HG03108 (cell line): ENCODE data around the gene GPX7.

Experiments
- ATAC-seq: cut with Tn5 transposase; IDR thresholded peaks from one replicate; pipeline ENCODE4 v1.9.1; 2021; ENCODE audit warnings: moderate library complexity; ENCODE audit not compliant: unreplicated experiment

Gene GPX7

DNA sequence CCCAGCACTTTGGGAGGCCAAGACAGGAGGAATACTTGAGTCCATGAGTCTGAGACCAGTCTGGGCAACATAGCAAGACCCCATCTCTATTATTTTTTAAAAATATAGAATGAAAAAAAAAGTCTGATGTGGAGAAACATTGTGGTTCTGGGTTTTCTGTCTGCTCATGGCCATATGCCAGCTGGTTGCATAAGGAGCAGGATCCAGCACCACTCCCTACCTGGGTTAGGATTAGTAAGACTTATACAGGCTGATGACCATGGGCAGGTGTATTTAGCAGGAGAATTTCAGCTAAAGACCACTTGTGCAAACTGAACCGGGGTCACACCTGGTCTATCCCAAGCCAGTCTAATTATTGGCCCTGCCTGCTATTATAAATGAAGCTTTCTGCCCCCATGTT is 16.7 kb upstream of the GPX7 start:
- ATAC-seq: no peak

DNA sequence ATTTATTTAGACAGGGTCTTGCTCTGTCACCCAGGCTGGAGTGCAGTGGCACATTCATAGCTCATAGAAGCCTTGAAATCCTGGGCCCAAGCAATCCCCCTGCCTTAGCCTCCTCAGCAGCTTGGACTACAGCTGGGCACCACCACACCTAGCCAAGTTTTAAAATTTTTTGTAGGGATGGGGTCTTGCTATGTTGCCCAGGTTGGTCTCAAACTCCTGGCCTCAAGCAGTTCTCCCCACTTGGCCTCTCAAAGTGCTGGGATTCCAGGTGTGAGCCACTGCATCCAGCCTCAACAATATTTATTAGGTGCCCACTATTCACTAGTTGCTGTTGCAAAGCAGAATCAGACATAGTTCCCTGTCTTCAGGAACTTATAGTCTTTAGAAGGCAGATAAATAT is 14.1 kb upstream of the GPX7 start:
- no peak for ATAC-seq

DNA sequence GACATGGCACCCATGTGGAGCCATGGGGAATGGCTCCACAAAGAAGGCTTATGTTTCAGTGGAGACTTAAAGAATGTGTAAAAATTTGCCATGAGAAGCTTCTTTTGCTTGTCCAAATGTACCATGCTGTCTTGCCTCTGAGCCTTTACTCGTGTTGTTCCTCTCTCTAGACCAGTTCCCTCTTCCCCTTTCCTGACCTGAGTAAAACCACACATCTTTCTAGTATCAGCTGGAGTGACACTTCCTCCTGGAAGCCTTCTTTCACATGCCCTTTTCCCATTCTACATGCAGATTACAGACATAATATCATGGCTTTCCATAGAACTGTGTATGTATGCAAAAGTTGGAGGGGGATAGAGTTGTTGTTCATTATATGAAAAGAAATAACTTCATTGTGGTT is 13.6 kb upstream of the GPX7 start:
- no peak for ATAC-seq

DNA sequence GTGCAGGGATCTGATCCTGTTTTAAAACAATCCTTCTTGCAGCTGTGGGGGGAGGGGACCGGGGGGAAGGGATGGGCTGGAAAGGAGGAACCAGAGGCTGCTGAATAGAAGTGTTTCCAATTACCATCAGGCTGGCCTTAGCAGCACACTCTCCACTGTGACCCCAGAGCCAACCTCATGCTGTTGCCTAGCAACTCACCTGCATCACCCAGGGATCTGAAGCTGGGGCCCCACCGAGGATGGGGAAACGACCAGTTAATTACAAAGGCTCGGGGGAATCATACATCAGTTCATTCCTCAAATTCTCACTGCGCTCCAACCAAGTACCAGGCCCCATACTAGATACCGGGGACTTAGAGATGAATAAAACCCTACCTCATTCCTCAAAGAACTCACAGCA is 11.9 kb upstream of the GPX7 start:
- no peak for ATAC-seq

DNA sequence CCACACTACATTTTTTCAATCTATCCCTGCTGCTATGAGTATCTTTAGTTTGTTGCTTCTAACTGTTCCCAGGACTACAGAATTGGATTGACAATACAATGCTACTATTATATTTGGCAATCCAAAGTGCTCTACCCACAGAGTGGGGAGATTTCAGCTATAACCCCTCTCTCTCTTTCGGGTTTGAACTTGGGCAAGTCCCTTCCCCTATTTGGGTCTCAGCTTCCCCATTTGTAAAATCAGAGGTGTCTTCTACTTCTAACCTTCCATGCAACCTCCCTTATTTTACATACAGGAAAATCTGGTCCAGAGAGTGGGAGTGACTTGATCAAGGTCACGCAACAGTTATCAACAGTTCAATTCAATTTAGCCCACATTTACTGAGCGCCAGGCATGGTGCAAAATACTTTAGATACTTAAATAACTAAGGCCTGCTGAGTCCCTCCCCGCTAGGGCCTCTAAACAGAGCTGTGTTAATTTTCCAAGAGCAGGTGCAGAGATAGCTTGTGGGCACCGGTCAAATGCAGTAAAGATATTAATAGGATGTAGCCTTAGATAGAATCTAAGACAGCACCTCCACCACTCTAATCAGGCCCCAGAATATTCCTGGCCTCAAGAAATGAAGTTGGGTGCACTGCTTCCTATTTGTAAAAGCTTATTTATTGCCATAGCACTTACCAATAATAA is 9.4 kb upstream of the GPX7 start:
- no peak for ATAC-seq

DNA sequence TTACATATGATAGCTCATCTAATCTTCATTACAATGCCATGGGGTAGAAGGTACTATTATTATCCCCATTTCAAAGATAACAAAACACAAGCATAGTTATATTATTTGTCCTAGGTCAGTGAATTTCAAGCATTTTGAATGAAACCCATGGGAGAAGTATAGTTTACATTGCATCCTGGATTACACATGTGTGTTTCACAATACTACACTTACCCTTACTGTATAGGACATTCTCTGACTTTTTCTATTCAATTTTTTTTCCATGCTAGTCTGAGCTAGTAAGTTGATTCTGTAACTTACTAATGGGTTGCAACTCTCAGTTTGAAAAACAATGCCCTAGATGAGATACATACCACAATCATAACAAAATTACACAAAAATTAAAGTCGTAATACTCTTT is 8.7 kb upstream of the GPX7 start:
- ATAC-seq: no peak

DNA sequence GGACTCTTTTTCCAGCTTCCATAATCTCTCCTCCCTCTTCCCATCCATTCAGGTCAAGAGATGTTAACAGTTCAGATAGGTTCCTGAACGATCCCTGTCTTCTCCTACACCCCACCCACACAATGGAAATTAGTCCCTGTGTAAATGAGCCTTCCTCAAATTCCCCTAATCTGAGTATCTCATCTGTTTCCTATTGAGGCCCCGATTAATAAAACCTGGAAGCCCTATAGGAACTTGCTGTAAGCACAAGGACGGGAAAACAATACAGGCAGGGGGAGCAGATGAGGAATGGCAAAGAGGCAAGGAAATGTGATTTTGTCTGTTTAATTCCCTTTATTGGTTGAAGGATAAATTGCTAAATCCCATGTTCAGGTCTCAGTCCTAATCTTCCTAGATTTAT is 7.1 kb upstream of the GPX7 start:
- no peak for ATAC-seq

DNA sequence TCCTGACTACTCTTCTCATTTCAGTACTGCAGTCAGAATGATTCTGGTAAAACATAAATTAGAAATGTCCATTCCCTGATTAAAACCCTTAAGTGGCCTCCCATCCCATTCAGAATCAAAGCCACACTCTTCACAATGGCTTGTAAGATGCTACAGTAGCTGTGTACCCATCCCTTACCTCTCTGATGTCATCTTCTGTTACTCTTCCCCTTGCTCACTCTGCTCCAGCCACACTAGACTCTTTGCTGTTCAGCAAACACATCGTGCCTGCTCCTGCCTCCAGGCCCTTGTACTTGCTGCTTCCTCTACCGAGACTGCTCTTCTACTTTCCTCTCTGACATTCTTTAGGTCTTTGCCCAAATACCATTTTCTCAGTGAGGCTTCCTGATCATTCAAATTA is 4.3 kb upstream of the GPX7 start:
- no peak for ATAC-seq

DNA sequence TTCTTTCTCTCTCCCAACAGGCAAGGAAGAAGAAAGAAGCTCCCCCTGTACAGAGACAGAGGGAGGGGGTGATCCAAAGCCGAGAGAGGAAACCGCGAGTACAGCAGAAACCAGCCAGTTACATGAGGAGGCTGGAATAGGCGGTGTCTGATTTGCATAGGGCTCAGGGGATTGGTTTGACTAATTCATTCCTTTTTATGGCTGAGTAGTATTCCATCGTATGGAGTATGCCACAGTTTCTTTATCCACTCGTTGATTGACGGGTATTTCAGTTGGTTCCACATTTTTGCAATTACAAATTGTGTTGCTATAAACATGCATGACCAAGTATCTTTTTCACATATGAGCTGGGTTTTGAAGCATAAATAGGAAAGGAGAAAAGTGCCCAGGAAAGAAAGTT is 3.4 kb upstream of the GPX7 start:
- no peak for ATAC-seq

DNA sequence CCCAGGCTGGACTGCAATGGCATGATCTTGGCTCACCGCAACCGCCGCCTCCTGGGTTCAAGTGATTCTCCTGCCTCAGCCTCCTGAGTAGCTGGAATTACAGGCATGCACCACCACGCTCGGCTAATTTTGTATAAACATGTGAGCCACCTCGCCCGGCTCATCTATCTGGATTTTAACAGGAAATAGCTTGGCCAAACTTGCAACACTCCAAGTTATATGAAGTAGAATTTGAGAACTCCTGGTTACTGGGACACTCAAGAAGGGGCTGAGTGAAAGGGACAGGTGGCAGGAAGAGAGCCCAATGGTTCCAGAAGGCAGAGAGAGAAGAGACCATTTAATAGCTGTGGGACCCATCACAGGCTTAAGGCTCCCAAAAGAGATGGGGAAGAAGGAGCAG is 2.9 kb upstream of the GPX7 start:
- ATAC-seq: no peak

DNA sequence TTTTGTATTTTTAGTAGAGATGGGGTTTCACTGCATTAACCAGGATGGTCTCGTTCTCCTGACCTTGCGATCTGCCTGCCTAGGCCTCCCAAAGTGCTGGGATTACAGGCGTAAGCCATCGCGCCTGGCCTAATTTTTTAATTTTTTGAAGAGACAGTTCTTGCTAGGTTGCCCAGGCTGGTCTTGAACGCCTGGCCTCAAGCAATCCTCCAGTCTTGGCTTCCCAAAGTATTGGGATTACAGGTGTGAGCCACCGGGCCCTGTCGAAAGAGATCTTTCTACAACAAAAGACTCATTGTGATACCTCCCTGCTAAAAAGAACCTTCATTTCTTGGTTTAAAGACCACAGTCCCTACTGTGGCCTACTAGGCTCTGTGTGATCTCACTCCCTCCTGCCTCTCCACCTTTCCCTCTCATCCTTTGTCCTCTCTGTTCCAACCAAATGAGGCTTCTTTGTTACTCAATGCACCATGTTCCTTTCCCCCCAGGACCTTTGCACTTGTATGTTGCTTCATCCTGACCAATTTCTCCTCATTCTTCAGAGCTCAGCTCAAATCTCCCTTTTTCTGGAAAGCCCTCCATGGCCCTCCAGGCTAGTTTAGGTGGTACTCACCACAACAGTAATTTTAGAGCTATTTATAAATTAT is 1.5 kb upstream of the GPX7 start:
- no peak for ATAC-seq

DNA sequence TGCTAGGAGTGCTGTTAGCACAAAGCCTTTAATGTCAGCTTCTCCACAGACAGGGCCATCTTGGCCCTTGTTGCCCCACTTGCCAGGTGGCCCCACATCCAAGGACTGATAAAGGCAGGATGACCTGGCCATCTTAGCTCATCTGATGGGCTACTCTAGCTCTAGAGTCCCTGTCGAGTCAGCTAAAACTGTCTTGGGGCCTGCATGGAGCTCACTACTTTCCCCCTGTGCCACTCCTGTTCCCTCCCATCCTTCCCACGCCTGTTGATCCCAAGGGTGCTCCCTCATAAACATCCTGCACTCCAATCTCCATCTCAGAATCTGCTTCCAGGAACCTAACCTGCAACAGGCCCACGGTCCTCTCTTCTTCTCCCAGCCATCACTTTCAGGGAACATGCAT is 652 bp upstream of the GPX7 start:
- no peak for ATAC-seq

DNA sequence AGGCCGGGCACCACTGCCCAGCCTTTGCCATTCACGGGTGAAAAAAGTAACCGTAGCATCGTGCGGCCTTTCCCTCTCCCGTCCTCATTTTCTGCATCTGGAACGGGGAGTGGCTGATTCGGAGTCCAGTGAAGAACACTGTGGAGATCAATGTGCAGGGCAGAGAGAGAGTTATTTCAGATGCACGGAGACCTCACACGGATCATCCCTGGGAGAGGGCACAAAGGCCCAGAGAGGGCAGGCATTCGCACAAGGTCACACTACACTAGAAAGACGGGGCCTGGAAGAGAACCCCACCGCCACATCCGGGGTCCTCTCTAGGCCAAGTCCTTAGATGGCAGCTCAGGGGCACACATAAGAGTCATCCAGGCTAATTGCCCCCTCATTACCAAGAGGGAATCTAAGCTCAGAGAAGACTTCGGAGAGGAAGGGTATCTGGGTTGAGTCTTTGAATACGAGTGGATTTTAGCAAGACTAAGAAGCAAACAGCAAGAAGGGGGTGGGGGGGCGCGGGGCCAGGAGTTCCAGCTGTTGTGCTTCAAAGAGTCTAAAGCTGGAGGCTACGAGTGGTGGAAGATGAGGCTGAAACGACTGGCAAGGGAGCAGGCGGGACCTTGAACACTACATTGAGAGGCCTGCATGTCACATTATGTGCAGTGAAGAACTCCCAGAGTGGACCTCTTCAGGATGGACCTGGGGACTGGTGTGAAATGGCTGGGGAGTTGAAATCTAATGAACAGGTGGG is 857 bp downstream of the GPX7 start:
- no peak for ATAC-seq

DNA sequence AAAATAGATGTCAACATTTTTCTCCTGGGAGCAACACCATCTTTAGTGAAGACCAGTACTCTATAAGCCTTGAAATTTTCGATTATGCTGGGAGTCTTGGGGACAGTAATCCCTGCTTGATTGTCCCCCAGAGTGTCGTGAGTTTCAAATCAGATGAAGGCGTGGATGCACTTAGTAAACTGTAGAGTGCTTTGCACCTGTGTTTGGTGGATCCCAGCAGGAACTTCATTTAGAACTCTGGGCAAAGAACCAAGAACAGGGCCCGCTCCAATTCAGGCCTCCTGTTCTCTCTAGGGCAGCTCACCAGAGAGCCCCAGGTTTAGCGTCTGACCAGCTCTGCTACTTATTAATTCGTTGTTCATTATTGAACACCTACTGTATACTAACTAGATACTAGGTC is 1.5 kb downstream of the GPX7 start:
- no peak for ATAC-seq

DNA sequence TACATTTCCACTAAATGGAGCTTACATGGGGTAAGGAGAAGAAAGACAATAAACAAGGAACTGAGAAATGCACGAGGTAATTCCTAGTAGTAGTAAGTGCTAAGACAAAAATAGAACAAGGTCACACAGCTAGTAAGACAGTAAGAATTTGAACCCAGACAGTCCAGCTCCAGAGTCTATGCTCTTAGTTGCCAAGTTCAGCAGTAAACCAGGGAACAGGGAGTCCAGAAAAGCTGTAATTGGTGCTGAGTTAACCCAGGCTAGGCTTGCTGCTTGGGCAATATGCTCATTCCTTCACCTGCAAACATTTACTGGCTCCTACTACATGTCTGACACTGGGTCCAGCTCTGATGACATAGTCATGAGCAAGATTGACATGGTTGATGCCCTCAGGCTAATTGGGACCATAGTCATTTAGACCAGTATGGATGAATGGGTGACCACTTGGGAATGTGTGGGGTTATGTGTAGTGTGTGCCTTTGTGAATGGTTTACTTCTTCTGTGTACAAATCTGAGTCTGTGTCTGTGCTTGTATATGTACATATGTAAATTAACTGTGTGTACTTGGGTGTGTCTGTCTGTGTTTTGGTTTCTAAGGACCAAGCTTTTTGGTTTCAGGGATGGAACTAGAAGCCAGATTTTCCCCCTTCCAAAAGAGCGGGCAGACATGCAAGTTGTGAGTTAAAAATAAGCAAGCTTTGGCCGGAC is 2.0 kb downstream of the GPX7 start:
- ATAC-seq: no peak

DNA sequence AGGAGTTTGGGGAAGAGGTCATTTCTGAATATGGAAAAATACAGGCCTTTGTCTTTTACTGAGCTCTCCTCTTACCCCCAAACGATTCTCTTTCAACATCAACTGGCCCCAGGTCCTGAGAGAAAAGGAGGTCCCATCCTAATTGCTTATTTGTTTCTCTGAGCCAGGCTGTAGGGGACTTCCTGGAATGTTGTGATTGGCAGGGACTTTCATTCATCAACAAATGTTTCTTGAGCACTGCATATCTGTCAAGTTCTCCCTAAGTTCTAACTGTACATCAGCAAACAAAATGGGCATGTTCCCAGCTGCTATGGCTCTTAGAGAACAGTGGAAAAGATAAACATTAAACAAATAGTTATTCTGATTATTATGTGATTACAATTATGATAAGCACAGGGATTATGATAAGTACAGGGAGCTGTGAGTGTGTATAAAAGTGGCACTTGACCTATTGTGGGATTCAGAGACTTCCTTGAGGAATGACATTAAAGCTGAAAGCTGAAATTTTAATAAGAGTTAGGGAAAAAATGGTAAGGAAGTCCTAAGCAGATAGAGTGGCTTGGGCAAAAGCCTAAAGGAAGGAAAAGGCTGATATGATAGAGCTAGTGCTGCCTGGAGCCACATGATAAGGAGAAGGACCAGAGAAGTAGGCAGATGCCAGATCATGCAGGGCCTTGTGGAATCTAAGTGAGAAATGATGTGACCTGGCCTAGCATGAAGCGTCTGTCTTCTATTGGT is 11.6 kb downstream of the GPX7 start:
- no peak for ATAC-seq

DNA sequence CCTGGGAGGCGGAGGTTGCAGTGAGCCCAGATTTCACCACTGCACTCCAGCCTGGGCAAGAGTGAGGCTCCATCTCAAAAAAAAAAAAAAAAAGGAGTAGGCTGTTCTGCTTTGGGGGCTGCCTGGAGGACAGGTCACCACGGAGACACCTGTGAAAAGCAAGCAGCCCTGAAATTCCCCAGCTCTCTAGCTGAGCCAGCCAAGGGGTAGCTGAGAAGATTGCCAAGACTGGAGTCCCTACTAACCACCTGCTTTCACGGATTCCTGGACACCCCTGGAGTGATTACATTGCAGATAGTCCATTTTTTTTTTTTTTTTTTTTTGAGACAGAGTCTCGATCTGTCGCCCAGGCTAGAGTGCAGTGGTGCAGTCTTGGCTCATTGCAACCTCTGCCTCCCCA is 12.5 kb downstream of the GPX7 start:
- no peak for ATAC-seq

DNA sequence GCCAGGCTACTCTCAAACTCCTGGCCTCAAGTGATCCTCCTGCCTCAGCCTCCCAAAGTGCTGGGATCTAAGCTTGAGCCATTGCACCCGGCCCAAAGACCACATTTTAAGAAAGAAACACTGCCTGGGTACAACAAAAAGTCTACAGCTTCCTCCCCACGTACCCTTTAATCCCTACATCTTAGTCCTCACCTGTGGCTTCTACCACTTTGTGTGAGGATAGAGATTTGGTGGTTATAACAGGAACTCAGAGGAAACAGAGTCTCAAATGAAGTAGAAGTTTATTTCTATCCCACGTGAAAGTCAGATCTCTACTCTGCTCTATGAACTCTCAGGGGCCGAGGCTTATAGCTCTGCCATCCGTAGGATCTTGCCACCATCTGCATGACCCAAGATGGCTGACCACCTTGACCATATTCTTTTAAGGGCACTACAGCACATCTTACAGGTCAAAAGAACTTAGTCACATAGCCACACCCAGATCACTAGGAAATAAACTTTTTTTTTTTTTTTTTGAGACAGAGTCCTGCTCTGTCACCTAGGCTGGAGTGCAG is 13.4 kb downstream of the GPX7 start:
- no peak for ATAC-seq

DNA sequence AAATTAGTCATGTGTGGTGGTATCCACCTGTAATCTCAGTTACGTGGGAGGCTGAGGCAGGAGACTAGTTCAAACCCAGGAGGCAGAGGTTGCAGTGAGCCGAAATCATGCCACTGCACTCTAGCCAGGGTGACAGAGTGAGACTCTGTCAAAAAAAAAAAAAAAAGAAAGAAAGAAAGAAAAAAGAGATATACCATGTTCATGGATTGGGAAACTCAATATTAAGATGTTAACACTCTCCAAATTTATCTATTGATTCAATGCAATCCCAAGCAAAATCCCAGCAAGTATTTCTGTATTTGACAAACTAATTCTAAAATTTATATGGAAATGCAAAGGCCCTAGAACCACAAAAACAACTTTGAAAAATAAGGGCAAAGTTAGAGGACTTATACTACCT is 19.8 kb downstream of the GPX7 start:
- no peak for ATAC-seq

DNA sequence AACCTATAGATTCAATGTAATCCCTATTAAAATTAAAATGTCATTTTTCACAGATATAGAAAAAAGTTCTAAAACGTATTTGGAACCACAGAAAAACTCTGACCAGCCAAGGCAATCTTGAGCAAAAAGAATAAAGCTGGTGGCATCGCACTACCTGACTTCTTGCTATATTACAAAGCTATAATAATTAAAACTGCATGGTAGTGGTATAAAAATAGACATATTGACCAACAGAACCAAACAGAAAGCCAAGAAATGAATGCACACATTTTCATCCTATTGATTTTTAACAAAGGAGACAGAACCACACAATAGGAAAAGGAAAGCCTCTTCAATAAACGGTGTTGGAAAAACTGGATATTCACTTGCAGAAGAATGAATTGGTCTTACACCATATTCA is 21.6 kb downstream of the GPX7 start:
- ATAC-seq: no peak

DNA sequence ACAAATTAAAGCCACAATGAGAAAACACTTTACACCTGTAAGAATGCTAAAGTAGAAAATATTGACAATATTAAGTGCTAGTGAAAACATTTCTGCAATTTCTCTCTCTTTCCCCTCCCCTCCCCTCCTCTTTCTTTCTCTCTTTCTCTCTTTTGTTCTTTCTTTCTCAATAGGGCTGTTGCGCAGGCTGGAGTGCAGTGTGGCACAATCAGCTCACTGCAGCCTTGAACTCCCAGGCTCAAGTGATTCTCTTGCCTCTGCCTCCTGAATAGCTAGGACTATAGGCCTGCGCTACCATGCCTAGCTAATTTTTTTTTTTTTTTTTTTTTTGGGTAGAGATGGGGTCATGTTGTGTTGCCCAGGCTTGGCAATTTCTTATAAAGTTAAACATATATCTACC is 24.9 kb downstream of the GPX7 start:
- no peak for ATAC-seq
